ENCODE data around the gene NBDY. TPM values are rescaled to one million over a fixed set of nuclear protein-coding genes. Genes with fewer than 3 reads are reported as not detected.

Gene NBDY
- total and polyA plus RNA-seq, 4 experiments from 2014 or later: 29.3 to 75.7 (median 52.2) TPM

DNA sequence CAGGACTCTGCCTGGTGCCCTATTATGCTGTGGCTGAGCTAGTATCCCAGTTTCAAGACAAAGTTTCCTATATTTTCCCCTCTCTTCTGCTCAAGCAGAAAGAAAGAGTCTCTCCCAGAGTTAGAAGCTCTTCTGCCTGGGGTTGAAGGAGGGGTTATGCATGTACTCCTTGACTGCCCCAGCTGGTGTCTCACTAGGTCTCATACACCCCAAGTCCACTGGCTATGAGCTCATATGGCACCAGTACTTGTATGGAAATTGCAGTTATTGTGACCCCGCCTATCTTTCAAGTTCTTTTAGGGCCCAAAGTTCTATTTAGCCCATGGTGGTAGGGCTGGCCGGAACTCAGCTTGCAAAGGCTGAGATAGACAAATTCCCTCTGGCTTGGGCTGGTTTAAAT is 131.8 kb downstream of the NBDY start:
- Mint-ChIP-seq H3K4me3 (no peak overlapping the region), H3K27me3 (no peaks in the 10 kb centered on the region), H3K9me3 (peaks cover 0 to 4% (median 0%) of the 10 kb centered on the region in 8 donors), H3K4me1 (no peaks in the 10 kb centered on the region), H3K27ac (no peak overlapping the region), H3K36me3 (no peaks in the 10 kb centered on the region)
- no peaks in the 10 kb centered on the region for H3K36me3 ChIP-seq (ENCODE audit: insufficient read depth, low read length)
- DNase-seq: no peak
- H3K27ac ChIP-seq (ENCODE audit: low read depth, low read length): no peak overlapping the region
- CTCF ChIA-PET (ENCODE audit: partially characterized antibody): no interaction called here
- POLR2A ChIA-PET (ENCODE audit: partially characterized antibody): no interaction called here
- intact Hi-C loops (cut with micrococcal nuclease): no loop called here
- no peaks in the 10 kb centered on the region for H3K4me1 ChIP-seq (ENCODE audit: insufficient read depth, low read length)
- no peaks in the 10 kb centered on the region for H3K27me3 ChIP-seq (ENCODE audit: insufficient read depth, low read length)
- H3K9me3 ChIP-seq (ENCODE audit: control insufficient read depth in 1 of 2, low read length in 2 of 2): no peaks in the 10 kb centered on the region
- H3K4me3 ChIP-seq (ENCODE audit: low read length in 2 of 2): no peak overlapping the region

Other genes starting within 250 kb of the NBDY start
- gene UBQLN2, start 165.6 kb upstream of the NBDY start, total RNA-seq: 10 to 100 TPM; 62.6 to 64.0 TPM
- gene UBQLN2, start 165.6 kb upstream of the NBDY start, polyA plus RNA-seq: 10 to 100 TPM; 66.7 to 74.8 TPM

All from CD4-positive, alpha-beta memory T cell (primary cell).